Thymus (tissue), 11 donors: ENCODE data around the gene KNOP1. TPM values are rescaled to one million over a fixed set of nuclear protein-coding genes. Genes with fewer than 3 reads are reported as not detected.
A peak's percentile ranks its signal among the peaks of the same experiment; 100 is the strongest.

Source experiments
- DNase-seq, 9 donors: peaks; one replicate each; pipeline ENCODE4 v3.0.0-alpha.2; 2013; ENCODE audit warnings: low spot score in 9 of 9, low read depth in 6 of 9, missing footprints in 1 of 9
- H3K27ac ChIP-seq, 2 donors: one replicate each; pipeline ENCODE4 v1.5.1; 2013; ENCODE audit warnings: control low read depth in 1 of 2, low read depth in 1 of 2, low read length in 1 of 2, mild to moderate bottlenecking in 1 of 2, moderate library complexity in 1 of 2
- H3K27me3 ChIP-seq, 2 donors: one replicate each; pipeline ENCODE4 v1.5.1; 2013; ENCODE audit warnings: low read length in 1 of 2; ENCODE audit not compliant: control insufficient read depth in 2 of 2, insufficient read depth in 1 of 2
- H3K36me3 ChIP-seq, 2 donors: one replicate each; pipeline ENCODE4 v1.5.1; 2013; ENCODE audit warnings: low read length in 1 of 2, mild to moderate bottlenecking in 1 of 2, moderate library complexity in 1 of 2; ENCODE audit not compliant: control insufficient read depth in 2 of 2, insufficient read depth in 2 of 2
- H3K4me1 ChIP-seq, 2 donors: one replicate each; pipeline ENCODE4 v1.5.1; 2013; ENCODE audit warnings: low read length in 2 of 2; ENCODE audit not compliant: control insufficient read depth in 2 of 2, insufficient read depth in 2 of 2
- H3K4me3 ChIP-seq, 2 donors: one replicate each; pipeline ENCODE4 v1.5.1; 2013; ENCODE audit warnings: low read length in 2 of 2, control low read depth in 1 of 2, mild to moderate bottlenecking in 1 of 2
- H3K9me3 ChIP-seq, 2 donors: one replicate each; pipeline ENCODE4 v1.5.1; 2013; ENCODE audit warnings: low read length in 1 of 2, mild to moderate bottlenecking in 1 of 2; ENCODE audit not compliant: control insufficient read depth in 2 of 2, insufficient read depth in 1 of 2
- WGBS: extraction: QIAGEN DNeasy Blood & Tissue Kit; methylation state at CpG from one replicate; pipeline ENCODE4 v1.1.7; 2013; 5-methylcytosine and 5-hydroxymethylcytosine counted together
- polyA plus RNA-seq: library from polyadenylated mRNA; stranded (reverse); fragments of 200-250 nt; gene quantifications from one replicate; pipeline ENCODE4 v1.2.3, GENCODE V29; 2013
- total RNA-seq: library from RNA; stranded (reverse); fragments of 120-200 nt; gene quantifications from one replicate; pipeline ENCODE4 v1.2.4, GENCODE V29; 2013
- donor health status: healthy.

The KNOP1 gene
- total and polyA plus RNA-seq, 2 donors, result 10.0 to 16.4 TPM

GRCh38 chr16:19704321-19705145, 13.5 kb downstream of the KNOP1 start:
- WGBS, result 97% methylated on average over 18 of the region's 18 CpGs
- no peak overlapping the region for H3K27ac ChIP-seq
- peaks cover 22 to 44% of the 10 kb centered on the region in 2 donors for H3K36me3 ChIP-seq
- no peak overlapping the region for H3K4me3 ChIP-seq
- H3K9me3 ChIP-seq, result no peaks in the 10 kb centered on the region
- H3K4me1 ChIP-seq, result no peaks in the 10 kb centered on the region
- H3K27me3 ChIP-seq, result no peaks in the 10 kb centered on the region
- DNase-seq, result no peak

DNA sequence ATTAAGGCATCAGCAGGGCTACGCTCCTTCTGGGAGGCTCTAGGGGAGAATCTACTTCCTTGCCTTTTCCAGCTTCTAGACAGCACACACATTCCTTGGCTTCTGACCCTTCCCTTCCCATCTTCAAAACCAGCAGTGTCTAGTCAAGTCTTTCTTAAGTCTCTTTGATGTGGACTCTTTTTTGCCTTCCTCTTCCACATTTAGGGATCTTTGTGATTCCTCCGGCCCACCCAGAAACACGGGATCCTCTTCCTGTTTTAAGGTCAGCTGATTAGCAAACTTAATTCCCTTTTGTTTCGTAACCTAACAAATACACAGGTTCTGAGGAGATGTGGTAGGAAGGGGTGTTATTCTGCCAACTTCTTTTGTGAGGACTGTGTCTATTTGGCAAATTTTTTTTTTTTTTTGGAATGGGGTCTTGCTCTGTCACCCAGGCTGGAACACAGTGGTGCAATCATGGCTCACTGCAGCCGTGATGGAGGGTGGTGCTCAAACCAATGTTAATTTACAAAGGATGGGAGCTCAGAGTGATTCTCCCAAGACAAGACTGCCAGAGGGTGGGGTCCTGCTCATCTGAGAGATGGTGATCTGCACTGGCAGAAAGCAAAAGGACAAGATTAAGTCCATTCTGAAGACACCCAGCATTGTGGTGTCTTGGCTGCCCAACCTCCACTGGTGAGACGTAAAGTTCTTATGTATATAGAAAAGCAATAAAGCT, 14.7 kb downstream of the KNOP1 start:
- Histone ChIP-seq H3K27me3 (no peaks in the 10 kb centered on the region), H3K27ac (no peak overlapping the region), H3K9me3 (no peaks in the 10 kb centered on the region), H3K36me3 (peaks cover 19 to 36% of the 10 kb centered on the region in 2 donors), H3K4me3 (no peak overlapping the region), H3K4me1 (peaks cover 0 to 1% of the 10 kb centered on the region in 2 donors)
- 90% methylated on average over 6 of the region's 6 CpGs for WGBS
- no peak for DNase-seq

DNA sequence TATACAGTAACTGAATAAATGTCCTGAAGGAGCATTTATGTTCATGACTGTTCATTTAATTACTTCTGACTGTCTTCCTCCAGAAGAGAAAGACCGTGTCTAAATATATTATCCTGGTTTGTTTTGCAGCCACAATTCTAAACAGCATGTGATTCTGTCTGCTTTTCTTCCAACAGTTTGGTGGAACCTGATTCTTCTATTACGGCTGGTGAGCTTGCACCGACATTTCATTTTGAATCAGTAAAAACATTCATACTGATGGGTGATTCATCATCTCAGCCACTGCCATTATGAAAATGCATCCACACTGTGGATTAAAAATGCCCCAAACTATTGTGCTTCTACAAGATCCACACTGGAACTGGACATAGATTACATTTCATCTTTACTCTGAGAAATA, 16.9 kb downstream of the KNOP1 start:
- no peak for DNase-seq
- H3K4me1 ChIP-seq, result peaks cover 0 to 4% of the 10 kb centered on the region in 2 donors
- H3K36me3 ChIP-seq, result peaks cover 17 to 36% of the 10 kb centered on the region in 2 donors
- 93% methylated on average over 3 of the region's 3 CpGs for WGBS
- H3K27ac ChIP-seq, result peak overlapping the region in 1 of 2 donors; percentile 21
- no peaks in the 10 kb centered on the region for H3K27me3 ChIP-seq
- H3K4me3 ChIP-seq, result no peak overlapping the region
- H3K9me3 ChIP-seq, result no peaks in the 10 kb centered on the region

GRCh38 chr16:19700319-19700781, 17.7 kb downstream of the KNOP1 start:
- Histone ChIP-seq H3K27ac (no peak overlapping the region), H3K4me3 (no peak overlapping the region), H3K27me3 (no peaks in the 10 kb centered on the region), H3K36me3 (peaks cover 17 to 30% of the 10 kb centered on the region in 2 donors), H3K4me1 (peaks cover 0 to 4% of the 10 kb centered on the region in 2 donors), H3K9me3 (no peaks in the 10 kb centered on the region)
- no peak for DNase-seq
- 95% methylated on average over 6 of the region's 6 CpGs for WGBS

DNA sequence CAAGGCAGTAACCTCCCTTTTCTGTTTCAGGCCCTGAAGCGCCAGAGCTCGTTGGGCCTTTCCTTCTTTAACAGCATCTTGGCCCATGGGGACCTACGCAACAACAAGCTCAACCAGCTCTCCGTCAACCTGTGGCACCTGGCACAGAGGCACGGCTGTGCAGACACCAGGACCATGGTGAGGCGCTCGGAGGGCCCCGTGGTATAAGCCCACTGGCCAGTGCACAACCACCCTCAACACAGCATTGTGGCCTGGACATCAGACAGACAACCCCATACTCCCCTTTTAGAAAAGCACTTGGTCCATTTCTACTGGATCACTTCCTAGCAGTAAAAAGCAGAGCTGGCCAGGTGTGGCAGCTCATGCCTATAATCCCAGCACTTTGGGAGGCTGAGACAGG, 18.6 kb downstream of the KNOP1 start:
- DNase-seq, result no peak
- 98% methylated on average over 8 of the region's 8 CpGs for WGBS
- no peaks in the 10 kb centered on the region for H3K9me3 ChIP-seq
- H3K27ac ChIP-seq, result peak overlapping the region in 1 of 2 donors; percentile 6
- peaks cover 0 to 4% of the 10 kb centered on the region in 2 donors for H3K4me1 ChIP-seq
- peaks cover 17 to 22% of the 10 kb centered on the region in 2 donors for H3K36me3 ChIP-seq
- no peak overlapping the region for H3K4me3 ChIP-seq
- H3K27me3 ChIP-seq, result no peaks in the 10 kb centered on the region

- 89% methylated on average over 19 of the region's 19 CpGs for WGBS
Measured at GRCh38 chr16:19698480-19699465, 19.3 kb downstream of the KNOP1 start.

DNA sequence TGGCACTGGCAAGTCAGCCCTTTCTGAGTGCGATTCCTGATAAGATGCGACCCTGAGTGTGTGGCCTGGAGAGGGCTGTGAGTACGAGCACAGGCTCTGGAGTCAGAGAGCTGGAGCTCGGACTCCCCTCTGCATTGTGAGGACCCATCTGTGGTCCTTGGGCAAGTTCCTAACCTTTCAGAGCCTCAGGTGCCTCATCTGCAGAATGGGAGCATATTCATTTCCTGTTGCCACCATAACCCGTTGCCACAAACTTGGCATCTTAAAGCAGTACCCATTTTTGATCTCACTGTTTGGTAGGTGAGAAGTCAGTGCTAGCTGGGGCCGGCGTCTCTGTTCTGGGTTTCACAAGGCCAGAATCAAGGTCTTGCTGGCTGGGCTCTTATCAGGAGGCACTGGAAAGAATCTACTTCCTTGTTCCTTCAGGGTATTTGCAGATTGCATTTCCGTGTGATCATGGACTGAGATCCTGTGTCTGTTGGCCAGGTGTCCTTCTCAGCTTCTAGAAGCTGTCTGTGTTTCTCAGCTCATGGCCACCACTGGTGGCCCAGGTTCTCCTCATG, 20.2 kb downstream of the KNOP1 start:
- Histone ChIP-seq H3K36me3 (peaks cover 9% of the 10 kb centered on the region in 2 donors), H3K27me3 (no peaks in the 10 kb centered on the region), H3K4me1 (peaks cover 0 to 4% of the 10 kb centered on the region in 2 donors), H3K4me3 (no peak overlapping the region), H3K9me3 (no peaks in the 10 kb centered on the region), H3K27ac (no peak overlapping the region)
- 90% methylated on average over 8 of the region's 8 CpGs for WGBS
- no peak for DNase-seq

More at GRCh38 chr16:19698480-19699465, 19.3 kb downstream of the KNOP1 start:
- Histone ChIP-seq H3K36me3 (peaks cover 15% of the 10 kb centered on the region in 2 donors), H3K9me3 (no peaks in the 10 kb centered on the region), H3K27ac (peak overlapping the region in 1 of 2 donors; percentile 46), H3K4me3 (no peak overlapping the region), H3K4me1 (peaks cover 0 to 4% of the 10 kb centered on the region in 2 donors), H3K27me3 (no peaks in the 10 kb centered on the region)
- DNase-seq, result peak in 1 of 9 donors; percentile 4

- WGBS, result 87% methylated on average over 15 of the region's 15 CpGs
- Histone ChIP-seq H3K4me3 (no peak overlapping the region), H3K9me3 (no peaks in the 10 kb centered on the region), H3K27me3 (no peaks in the 10 kb centered on the region), H3K27ac (no peak overlapping the region), H3K4me1 (peaks cover 0 to 4% of the 10 kb centered on the region in 2 donors), H3K36me3 (peaks cover 5 to 11% of the 10 kb centered on the region in 2 donors)
- no peak for DNase-seq
Measured at GRCh38 chr16:19696961-19697360, 21.1 kb downstream of the KNOP1 start.
